Retina (tissue), 1 donor: Measurements from ENCODE around the gene FGF1.

Experiments used
- DNase-seq: peaks from one replicate; pipeline ENCODE4 v3.0.0-alpha.2; 2016

Gene FGF1

DNA sequence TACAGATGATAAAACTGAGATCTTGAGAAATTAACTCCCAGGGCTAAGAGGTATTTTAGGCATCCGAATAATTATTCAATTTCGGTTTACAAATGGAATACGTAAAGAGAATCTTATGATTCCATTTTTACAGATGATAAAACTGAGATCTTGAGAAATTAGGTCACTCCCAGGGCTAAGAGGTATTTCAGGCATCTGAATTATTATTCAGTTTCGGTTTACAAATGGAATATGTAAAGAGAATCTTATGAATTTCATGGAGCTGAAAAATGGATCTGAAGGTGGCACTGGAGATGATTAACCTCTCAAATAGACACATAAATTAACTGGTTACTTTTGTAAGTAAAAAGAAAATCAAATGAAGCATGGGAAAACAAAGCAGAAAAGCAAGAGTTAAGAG is 44.2 kb downstream of the FGF1 start:
- DNase-seq = no peak

DNA sequence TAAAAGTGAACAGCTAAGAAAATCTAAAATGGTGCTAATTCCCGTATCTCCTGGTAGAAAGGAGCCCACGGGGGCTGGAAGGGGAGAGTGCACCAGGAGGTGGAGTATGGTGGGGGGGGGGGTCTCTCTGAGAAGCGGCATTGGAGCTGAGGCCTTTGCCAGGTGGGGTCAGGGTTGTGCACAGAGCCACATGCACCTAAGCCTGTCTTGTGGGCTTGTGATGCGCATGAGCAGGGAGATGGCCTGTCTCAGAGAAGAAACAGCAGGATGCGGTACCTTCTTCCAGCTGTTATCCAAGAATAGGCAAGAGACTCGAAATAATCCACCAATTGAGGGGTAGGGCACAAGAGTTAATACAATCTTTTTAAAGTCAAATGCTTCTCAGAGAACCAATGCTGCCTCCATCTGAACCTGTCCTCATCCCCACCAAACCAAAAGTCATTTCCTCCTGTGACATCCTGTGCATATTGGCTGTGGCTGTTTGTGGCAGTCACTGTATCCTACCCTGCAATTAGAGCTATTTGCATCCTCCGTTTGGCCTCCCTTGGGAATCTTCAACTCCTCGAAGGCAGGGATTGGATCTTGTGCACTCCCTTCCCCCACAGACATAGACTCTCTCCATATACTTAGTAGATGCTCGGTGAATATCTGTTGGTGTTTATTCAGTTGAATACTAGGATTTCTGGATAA is 45.4 kb downstream of the FGF1 start:
- DNase-seq = no peak

DNA sequence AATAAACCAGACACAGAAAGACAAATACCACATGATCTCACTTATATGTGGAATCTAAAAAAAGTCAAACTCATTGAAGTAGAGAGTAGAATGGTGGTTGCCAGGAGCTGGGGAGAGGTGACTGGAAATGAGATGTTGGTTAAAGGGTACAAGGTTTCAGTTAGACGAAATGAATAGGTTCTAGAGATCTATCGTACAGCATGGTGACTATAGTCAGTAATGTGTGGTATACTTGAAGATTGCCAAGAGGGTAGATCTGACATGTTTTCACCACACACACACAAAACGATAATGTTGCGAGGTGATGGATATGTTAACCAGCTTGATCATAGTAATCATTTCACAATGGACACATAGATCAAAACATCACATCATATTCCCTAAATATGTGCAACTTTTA is 46.4 kb downstream of the FGF1 start:
- no peak for DNase-seq

DNA sequence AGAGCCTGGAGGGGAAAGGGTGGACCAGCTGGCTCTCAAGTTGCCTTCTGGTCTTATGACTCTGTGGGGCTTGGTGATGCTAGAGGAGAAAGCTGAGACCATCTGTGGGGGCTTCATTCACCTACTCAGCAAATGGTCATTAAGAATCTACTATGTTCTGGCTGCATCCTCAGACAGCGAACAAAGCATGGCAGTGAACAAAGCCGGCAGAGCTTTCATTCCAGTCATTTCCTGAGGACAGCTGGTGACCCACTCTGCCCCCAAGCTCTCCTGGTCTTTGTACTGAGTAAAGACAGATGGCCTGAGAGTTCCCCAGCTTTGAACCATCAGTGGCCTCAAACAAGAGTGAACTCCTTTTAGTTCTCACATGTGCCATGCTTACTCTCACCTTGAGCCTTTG is 48.0 kb downstream of the FGF1 start:
- DNase-seq = peak; percentile 32

DNA sequence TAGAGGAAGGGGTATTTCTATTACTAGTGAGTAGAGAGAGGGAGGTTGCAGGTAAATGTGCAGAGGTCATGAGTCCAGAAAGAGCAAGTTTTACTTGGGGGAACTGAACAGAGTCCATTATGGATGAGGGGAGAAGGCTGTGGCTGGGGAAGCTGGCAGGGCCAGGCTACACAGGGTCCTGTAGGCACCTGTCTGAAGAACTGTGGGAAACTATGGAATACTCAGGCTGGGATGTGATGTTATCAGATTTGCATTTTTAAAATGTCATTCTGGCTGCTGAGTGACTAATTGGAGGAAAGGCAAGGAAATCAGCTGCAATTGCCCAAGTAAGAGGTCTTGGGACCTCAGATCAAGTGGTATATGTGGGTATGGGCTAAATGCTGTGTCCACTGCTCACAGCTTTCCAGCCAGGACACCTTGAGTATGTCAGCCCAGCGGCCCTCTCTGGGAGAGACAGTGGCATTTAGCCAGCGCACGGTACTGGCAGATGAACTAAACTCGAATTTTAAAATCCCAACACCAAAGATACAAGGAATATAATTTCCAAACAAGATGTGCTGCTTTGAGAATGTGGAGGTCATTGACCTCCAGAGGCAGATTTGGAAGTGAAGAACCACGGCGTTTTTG is 49.1 kb downstream of the FGF1 start:
- no peak for DNase-seq

DNA sequence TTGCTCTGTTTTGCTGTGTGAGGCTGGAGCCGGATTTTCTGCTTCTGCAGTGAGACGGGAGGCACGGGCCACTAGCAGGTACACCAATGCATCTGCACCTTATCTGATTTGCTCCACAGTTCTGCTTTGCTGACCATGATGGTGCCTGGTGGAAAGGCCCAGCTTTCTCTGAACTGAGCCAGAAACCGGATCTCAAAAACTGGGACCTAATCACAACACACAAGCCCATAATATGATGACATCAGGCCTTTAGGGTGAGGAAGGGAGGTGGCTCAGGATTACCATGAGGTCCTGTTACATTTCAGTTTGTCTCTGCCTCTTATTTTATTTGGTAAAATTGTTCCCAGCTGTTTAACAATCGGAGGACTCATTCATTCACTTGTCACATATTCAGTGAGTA is 49.8 kb downstream of the FGF1 start:
- no peak for DNase-seq

DNA sequence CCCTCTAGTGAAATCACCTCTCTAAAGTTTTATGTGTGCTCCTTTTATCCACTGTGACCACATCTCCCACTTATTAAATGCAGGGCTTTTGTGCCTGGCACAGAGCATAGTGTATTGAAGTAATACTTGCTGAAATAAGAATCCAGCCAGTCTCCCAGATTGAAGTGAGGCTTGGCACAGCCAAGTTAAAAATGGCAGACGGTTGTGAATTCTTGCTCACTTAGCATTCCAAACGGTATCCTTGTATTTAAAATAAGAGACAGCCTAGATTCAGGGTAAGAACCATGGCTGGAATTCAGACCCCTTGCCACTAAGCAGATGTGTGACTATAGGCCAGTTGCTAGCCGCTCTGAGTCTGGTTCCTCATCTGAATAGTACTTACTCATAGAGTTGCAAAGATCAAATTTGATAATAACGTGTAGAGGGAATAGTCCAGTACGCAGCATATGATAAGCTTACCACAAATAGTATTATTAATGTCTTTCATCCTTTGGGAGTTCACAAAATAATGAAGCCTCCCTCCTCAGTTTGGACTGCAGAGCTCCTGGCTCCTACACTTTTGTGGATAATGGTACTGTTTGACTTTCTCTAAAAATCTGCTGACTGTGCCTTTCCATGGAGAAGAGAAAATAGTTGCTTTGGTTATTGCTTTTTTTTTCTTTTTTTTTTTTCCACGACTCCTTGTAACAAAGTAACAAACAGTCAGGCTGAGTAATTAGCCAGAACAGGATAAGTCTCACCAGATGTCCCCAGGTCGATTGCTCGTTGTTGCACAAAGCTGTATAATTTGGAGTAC is 51.5 kb downstream of the FGF1 start:
- DNase-seq = no peak

DNA sequence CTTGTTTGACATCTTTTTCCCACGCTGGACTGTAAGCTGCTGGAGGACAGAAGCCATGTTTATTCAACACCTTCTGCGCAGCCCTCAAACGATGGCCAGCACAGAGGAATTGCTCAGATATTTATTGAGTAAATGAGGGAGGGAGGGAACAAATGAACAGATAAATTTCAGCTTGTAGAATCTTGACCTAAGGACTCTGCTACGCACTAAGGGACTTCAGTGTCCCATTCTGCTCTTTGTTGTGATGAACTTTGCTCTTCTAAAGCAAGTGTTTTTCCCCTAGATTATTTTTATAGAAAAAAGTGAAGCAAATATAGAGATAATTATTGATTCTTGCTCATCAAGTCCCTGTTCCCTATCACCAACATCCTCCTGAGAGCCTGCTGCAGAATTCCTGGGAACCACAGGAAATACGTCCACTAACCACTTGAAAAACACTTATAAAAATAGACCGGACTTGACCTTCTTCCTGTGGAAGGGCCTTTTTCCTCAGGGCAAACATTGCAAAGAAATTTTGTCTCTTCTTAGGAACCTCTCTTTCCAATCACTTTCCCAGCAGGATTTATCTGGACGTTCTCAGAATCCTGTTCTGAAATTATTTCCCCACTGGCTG is 54.9 kb downstream of the FGF1 start:
- DNase-seq = no peak

DNA sequence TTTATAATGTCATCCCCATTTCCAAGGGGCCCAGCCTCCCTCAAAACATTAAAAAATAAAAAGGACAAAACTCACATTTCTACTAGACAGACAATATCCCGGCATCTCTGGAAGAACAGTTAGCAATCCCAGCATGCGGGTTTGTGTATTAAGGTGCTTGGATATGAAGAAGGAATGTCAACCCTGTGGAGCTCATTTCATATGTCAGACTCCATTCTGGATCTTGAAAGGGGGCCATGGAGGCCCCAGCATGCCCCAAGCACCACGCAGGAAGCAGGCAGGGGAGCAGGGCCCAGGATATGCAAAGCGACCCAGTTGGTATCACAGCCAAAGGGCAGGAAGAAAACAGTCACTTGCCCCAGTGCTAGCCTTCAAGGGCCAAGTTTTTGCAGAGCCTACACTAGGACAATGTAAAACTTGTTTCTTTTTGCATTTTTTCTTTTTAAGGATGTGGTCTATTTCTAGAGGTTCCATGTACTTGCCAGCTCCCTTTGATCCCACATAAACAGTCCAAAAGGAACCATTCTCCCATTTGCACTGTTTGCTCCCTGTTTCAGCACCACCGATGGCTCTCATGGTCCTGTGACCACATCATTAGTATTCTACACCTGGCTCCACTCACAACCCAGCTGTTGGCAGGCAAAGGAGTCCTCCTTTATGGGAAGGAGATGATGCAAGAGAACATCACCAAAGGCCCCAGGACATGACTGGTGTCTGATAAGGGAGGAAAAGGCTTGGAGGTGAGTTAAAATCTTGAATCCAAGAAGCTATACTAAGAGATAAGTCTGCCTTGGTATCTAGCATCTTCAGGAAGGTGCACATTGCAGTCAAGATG is 58.3 kb downstream of the FGF1 start:
- no peak for DNase-seq

DNA sequence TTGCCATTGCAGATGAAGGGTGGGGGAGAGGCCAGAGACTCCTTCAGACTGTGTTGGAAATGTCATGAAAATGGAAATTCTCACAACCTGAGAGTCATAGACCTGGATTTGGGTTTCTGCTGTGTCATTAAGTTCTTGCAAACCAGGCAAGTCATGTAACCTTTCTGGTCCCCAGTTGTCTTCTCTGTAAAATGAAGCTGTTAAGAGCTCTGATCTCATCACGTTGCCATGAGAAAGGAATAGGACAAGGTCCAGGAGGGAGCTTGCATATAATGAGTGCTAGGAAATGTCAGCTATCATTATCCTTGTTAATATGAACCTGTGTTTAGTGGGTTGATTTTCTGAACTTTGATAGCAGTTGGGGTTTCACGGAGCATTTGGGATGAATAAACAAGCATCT is 59.1 kb downstream of the FGF1 start:
- DNase-seq = no peak

DNA sequence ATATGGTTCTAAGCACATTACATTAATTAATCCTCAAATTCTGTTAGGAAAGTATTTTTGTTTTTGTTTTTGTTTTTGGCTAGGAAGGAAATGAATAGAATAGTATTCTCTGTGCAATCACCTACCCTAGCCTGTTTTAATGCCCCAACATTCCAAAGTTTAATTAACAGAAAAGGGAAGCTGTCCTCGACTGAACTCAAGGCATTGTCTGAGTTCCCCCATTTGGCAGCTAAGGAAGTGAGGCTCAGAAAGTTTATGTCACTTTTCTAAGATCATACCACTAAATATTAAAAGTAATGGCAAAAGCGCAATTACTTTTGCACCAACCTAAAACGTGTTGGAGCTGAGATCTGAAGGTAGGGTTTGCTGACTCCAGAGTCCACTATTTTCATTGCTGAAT is 59.8 kb downstream of the FGF1 start:
- DNase-seq = no peak

DNA sequence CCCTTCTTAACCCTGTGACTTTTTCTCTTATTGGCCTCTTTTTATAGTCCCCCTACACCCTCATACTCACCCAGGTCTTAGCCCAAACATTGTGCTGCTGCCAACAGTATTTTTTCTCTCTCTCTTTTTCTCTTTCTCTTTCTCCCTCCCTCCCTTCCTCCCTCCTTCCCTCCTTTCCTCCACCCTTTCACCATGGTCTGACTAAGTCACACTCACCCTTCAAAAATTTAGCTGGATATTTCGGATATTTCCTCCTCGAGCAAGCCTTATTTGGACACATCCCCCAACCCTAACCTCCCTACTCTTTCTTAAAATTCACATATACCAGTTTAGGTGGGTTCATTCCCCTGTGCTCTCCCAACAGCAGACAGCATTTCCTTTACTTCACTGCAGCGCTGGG is 64.7 kb downstream of the FGF1 start:
- no peak for DNase-seq

DNA sequence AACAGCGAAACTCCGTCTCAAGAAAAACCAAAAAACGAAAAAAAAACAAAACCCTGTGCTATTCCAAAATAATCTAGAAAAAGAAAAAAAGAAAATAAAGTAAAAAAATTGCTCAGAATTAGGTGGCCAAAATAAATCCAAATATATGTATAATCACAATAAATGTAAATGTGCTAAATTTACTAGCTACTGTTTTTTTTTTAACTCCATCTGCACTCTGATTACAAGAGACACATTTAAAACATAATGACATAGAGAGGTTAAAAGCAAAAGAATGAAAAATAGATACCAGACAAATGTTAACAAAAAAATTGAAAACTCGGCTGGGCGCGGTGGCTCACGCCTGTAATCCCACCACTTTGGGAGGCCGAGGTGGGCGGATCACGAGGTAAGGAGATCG is 66.1 kb downstream of the FGF1 start:
- DNase-seq = no peak

DNA sequence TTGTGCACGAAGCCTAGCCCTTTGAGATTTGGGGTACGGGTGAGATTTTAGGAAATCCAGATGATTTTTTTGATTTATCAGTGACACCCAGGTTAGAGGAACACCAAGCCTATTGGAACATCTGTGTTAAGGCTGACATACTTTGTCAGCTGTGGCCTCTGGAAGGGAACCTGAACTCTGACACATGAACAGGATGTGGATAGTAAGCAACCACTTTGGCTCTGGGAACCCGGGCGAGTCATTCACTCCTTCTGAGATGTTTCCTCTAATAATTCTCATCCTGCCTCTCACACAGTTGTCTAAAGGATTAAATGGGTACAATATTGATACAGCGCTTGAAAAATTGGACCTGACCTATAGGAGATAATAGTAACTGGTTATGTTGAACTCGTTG is 67.8 kb downstream of the FGF1 start:
- no peak for DNase-seq

DNA sequence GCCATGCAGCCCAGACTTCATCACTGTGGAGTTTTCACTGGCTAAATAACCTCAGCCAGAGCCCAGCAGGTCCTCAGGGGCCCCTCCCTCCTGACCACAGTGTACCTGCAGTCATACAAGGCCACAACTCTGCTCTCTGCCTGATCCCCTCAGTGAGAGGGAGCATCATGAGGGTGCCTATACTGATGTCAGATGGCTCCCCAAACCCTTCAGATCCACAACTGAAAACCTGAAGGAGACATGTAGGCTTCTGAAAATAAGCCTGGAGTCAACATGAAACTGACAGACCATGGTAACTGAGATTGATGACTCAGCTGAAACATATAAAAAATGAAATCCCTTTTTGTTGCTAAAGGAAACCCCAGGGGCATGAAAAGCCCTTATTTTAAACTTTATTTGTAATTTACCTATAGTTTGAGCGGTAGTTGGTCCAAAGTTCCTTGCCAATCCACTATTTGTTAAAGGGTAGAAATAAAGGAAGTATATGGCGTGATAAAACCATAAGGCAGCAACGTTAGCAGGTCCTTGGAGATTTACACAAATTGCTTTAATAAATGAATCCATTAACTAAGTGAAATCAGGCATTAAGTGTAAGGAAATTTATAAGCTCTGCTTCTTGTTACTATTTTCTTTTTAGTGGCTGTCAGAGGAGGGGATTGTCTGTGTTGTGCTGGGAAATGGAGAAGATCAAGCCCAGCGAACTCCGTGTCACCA is 68.3 kb downstream of the FGF1 start:
- no peak for DNase-seq

DNA sequence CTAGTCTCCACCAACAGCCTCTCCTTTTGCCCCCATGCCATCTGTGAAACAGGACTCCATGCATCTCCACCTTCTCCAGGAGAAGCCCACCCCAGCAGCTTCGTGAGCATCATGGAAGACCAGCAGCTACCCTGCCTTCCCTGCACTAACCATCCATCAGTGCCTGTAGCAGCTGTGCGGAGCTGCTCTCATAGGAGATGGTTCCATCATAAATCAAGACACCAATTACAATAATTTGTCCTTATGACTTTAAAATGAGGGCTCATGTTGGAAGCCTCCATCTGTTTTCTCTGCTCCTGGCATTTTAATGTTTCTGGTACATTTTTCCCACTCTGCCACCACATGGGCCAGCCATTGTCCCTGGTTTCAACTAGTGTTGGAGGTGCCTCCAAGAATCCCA is 69.9 kb downstream of the FGF1 start:
- DNase-seq = no peak

DNA sequence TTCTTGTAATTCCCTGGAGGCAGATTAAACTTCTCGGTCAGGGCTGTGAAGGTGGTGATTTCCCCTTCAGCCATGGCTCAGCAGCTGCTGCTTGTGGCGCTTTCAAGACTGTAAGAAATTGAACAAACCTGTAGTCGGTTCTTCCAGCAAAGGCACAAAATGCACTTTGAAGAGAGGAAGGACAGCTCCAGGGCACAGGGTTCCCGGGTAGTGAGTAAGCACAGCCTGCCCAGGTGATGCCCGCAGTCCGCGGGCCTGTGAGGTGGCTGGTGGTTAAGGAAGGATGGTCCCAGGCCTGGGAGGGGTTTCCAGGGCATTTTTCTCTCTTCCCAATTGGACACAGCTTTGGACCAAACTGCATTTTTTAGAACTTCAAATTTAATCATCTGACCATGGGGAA is 71.8 kb downstream of the FGF1 start:
- DNase-seq = no peak

DNA sequence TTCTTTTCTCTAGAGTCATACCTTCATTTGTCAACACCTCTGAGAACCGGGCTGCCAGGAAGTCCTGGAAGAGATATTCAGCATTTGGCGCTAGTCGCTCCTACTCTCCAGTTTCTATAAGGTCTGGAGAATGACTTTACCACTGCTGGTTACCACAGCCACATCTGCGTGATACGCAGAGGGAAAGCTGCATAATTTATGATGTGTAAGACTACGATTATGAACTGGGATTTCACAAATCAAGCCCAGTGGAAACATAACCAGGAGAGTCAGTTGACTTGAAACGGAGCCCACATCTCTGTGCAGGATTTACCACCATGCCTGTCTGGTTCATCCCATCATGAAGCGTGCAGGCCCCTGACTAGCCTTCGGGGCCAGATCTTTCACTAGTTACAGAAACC is 72.6 kb downstream of the FGF1 start:
- DNase-seq = no peak

DNA sequence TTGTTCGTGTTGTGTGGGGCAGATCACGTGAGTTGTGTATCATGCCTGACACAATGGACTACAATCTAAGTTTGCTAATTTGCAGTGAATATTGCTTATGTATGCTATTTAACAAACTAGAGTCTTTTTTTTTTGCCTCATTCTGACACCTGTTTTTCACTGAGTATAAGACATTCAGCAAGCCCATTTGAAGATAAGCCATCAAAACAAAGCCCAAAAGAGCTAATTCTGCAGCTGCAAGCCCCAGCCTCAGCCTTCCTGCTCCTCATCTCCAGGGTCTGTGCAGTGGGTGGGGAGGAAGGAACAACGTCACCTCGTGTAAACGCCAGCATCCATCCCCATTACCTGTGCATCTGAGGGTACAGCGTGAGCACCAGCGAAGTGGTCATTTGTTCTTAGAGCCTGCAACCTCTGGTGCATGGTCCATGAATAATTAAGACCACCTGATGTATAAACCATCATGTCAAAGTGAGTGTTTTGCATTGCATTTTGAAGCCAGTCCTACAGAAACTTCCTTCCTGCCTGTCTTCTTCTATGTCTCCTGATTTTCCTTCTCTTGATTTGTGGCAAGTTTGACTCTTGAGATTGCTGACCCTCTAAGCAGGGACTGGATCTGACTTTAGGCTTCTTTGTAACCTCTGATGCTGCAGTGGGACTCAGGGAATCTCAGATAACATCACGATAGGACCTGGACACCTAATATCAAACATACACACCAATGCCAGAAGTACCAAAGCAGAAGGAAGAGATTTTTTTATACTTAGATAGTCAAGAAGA is 73.2 kb downstream of the FGF1 start:
- DNase-seq = peak; percentile 34

DNA sequence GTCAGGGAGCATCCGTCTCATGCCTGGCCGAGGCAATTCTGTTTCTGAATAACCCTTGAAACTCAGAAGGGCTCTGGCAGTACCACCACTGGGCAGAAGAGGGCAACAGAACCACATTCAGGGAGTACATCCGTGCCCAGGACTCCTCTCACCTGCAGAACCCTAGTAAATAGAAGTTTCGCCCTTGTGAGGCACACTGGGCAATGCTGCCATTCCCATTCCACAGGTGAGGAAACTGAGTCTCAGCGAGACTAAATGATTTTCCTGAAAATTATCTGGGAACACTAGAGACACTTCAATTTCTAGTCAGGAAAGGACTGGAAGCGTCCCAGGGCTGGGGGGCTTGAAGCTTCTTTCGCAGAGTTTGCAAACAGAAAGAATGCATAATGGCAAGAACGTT is 74.7 kb downstream of the FGF1 start:
- DNase-seq = peak; percentile 70
